Measurements from ENCODE around the gene ADGRL3.
"Not testable (repeated sequence)": the region's sequence is repeated elsewhere in the genome, so short reads cannot be mapped to it uniquely, and the experiment has no call there.

ADGRL3 gene

GRCh38 chr4:61760820-61761219 is 560.7 kb downstream of the ADGRL3 start:
- no peak overlapping the region for H2AFZ ChIP-seq (ENCODE audit: low read depth, low read length)
- no peaks in the 10 kb centered on the region for H3K36me3 ChIP-seq (ENCODE audit: insufficient read depth, low read length)
- no peaks in the 10 kb centered on the region for H3K4me1 ChIP-seq (ENCODE audit: insufficient read depth, low read length)
- H3K4me3 ChIP-seq (ENCODE audit: low read length), result no peak overlapping the region
- H3K9me3 ChIP-seq (ENCODE audit: low read length), result peaks cover 9% of the 10 kb centered on the region
- H3K27me3 ChIP-seq (ENCODE audit: insufficient read depth, low read length), result no peaks in the 10 kb centered on the region

GRCh38 chr4:61762722-61763627 is 562.8 kb downstream of the ADGRL3 start:
- Histone ChIP-seq H3K4me1 (ENCODE audit: insufficient read depth, low read length) (no peaks in the 10 kb centered on the region), H3K4me3 (ENCODE audit: low read length) (no peak overlapping the region), H3K9me3 (ENCODE audit: low read length) (peaks cover 9% of the 10 kb centered on the region), H2AFZ (ENCODE audit: low read depth, low read length) (no peak overlapping the region), H3K36me3 (ENCODE audit: insufficient read depth, low read length) (no peaks in the 10 kb centered on the region), H3K27me3 (ENCODE audit: insufficient read depth, low read length) (no peaks in the 10 kb centered on the region)

- no peak overlapping the region for H2AFZ ChIP-seq (ENCODE audit: low read depth, low read length)
- no peaks in the 10 kb centered on the region for H3K36me3 ChIP-seq (ENCODE audit: insufficient read depth, low read length)
- H3K27me3 ChIP-seq (ENCODE audit: insufficient read depth, low read length), result no peaks in the 10 kb centered on the region
- peaks cover 9% of the 10 kb centered on the region for H3K9me3 ChIP-seq (ENCODE audit: low read length)
- H3K4me3 ChIP-seq (ENCODE audit: low read length), result no peak overlapping the region
- H3K4me1 ChIP-seq (ENCODE audit: insufficient read depth, low read length), result no peaks in the 10 kb centered on the region
Measured at GRCh38 chr4:61763682-61764081, 563.6 kb downstream of the ADGRL3 start.

- not testable (repeated sequence) for H3K4me1 ChIP-seq (ENCODE audit: insufficient read depth, low read length); H3K9me3 ChIP-seq (ENCODE audit: low read length); H3K4me3 ChIP-seq (ENCODE audit: low read length); H3K27me3 ChIP-seq (ENCODE audit: insufficient read depth, low read length); H3K36me3 ChIP-seq (ENCODE audit: insufficient read depth, low read length); H2AFZ ChIP-seq (ENCODE audit: low read depth, low read length)
Measured at GRCh38 chr4:61764090-61764489, 564.0 kb downstream of the ADGRL3 start.

GRCh38 chr4:61769444-61770167 is 569.5 kb downstream of the ADGRL3 start:
- not testable (repeated sequence) for H3K4me3 ChIP-seq (ENCODE audit: low read length); H2AFZ ChIP-seq (ENCODE audit: low read depth, low read length); H3K36me3 ChIP-seq (ENCODE audit: insufficient read depth, low read length); H3K9me3 ChIP-seq (ENCODE audit: low read length); H3K27me3 ChIP-seq (ENCODE audit: insufficient read depth, low read length)
- peaks cover 12% of the 10 kb centered on the region for H3K4me1 ChIP-seq (ENCODE audit: insufficient read depth, low read length)

- H3K36me3 ChIP-seq (ENCODE audit: insufficient read depth, low read length), result no peaks in the 10 kb centered on the region
- H3K9me3 ChIP-seq (ENCODE audit: low read length), result no peaks in the 10 kb centered on the region
- H3K4me3 ChIP-seq (ENCODE audit: low read length), result no peak overlapping the region
- H3K27me3 ChIP-seq (ENCODE audit: insufficient read depth, low read length), result no peaks in the 10 kb centered on the region
- no peak overlapping the region for H2AFZ ChIP-seq (ENCODE audit: low read depth, low read length)
- H3K4me1 ChIP-seq (ENCODE audit: insufficient read depth, low read length), result peaks cover 12% of the 10 kb centered on the region
Measured at GRCh38 chr4:61770456-61770855, 570.3 kb downstream of the ADGRL3 start.

- Histone ChIP-seq H3K9me3 (ENCODE audit: low read length) (no peaks in the 10 kb centered on the region), H3K4me1 (ENCODE audit: insufficient read depth, low read length) (peaks cover 12% of the 10 kb centered on the region), H3K27me3 (ENCODE audit: insufficient read depth, low read length) (no peaks in the 10 kb centered on the region), H2AFZ (ENCODE audit: low read depth, low read length) (no peak overlapping the region), H3K4me3 (ENCODE audit: low read length) (no peak overlapping the region), H3K36me3 (ENCODE audit: insufficient read depth, low read length) (no peaks in the 10 kb centered on the region)
Measured at GRCh38 chr4:61771056-61771455, 570.9 kb downstream of the ADGRL3 start.

- Histone ChIP-seq H3K4me3 (ENCODE audit: low read length) (no peak overlapping the region), H2AFZ (ENCODE audit: low read depth, low read length) (no peak overlapping the region), H3K27me3 (ENCODE audit: insufficient read depth, low read length) (no peaks in the 10 kb centered on the region), H3K4me1 (ENCODE audit: insufficient read depth, low read length) (peaks cover 12% of the 10 kb centered on the region), H3K36me3 (ENCODE audit: insufficient read depth, low read length) (no peaks in the 10 kb centered on the region), H3K9me3 (ENCODE audit: low read length) (no peaks in the 10 kb centered on the region)
Measured at GRCh38 chr4:61772126-61772525, 572.0 kb downstream of the ADGRL3 start.

- peaks cover 12% of the 10 kb centered on the region for H3K4me1 ChIP-seq (ENCODE audit: insufficient read depth, low read length)
- H2AFZ ChIP-seq (ENCODE audit: low read depth, low read length), result no peak overlapping the region
- H3K9me3 ChIP-seq (ENCODE audit: low read length), result no peaks in the 10 kb centered on the region
- H3K27me3 ChIP-seq (ENCODE audit: insufficient read depth, low read length), result no peaks in the 10 kb centered on the region
- H3K36me3 ChIP-seq (ENCODE audit: insufficient read depth, low read length), result no peaks in the 10 kb centered on the region
- H3K4me3 ChIP-seq (ENCODE audit: low read length), result no peak overlapping the region
Measured at GRCh38 chr4:61773655-61774245, 573.6 kb downstream of the ADGRL3 start.

GRCh38 chr4:61782133-61782532 is 582.0 kb downstream of the ADGRL3 start:
- no peaks in the 10 kb centered on the region for H3K4me1 ChIP-seq (ENCODE audit: insufficient read depth, low read length)
- H3K36me3 ChIP-seq (ENCODE audit: insufficient read depth, low read length), result no peaks in the 10 kb centered on the region
- no peaks in the 10 kb centered on the region for H3K27me3 ChIP-seq (ENCODE audit: insufficient read depth, low read length)
- H2AFZ ChIP-seq (ENCODE audit: low read depth, low read length), result no peak overlapping the region
- no peaks in the 10 kb centered on the region for H3K9me3 ChIP-seq (ENCODE audit: low read length)
- H3K4me3 ChIP-seq (ENCODE audit: low read length), result no peak overlapping the region

- Histone ChIP-seq H3K4me3 (ENCODE audit: low read length) (no peak overlapping the region), H3K9me3 (ENCODE audit: low read length) (no peaks in the 10 kb centered on the region), H3K36me3 (ENCODE audit: insufficient read depth, low read length) (no peaks in the 10 kb centered on the region), H3K27me3 (ENCODE audit: insufficient read depth, low read length) (no peaks in the 10 kb centered on the region), H3K4me1 (ENCODE audit: insufficient read depth, low read length) (no peaks in the 10 kb centered on the region), H2AFZ (ENCODE audit: low read depth, low read length) (no peak overlapping the region)
Measured at GRCh38 chr4:61783050-61783449, 582.9 kb downstream of the ADGRL3 start.

GRCh38 chr4:61785761-61786160 is 585.6 kb downstream of the ADGRL3 start:
- Histone ChIP-seq H3K4me3 (ENCODE audit: low read length) (no peak overlapping the region), H2AFZ (ENCODE audit: low read depth, low read length) (no peak overlapping the region), H3K9me3 (ENCODE audit: low read length) (no peaks in the 10 kb centered on the region), H3K4me1 (ENCODE audit: insufficient read depth, low read length) (no peaks in the 10 kb centered on the region), H3K36me3 (ENCODE audit: insufficient read depth, low read length) (no peaks in the 10 kb centered on the region), H3K27me3 (ENCODE audit: insufficient read depth, low read length) (no peaks in the 10 kb centered on the region)

- Histone ChIP-seq H3K9me3 (ENCODE audit: low read length) (no peaks in the 10 kb centered on the region), H2AFZ (ENCODE audit: low read depth, low read length) (no peak overlapping the region), H3K27me3 (ENCODE audit: insufficient read depth, low read length) (no peaks in the 10 kb centered on the region), H3K4me3 (ENCODE audit: low read length) (no peak overlapping the region), H3K36me3 (ENCODE audit: insufficient read depth, low read length) (no peaks in the 10 kb centered on the region), H3K4me1 (ENCODE audit: insufficient read depth, low read length) (no peaks in the 10 kb centered on the region)
Measured at GRCh38 chr4:61786211-61786610, 586.1 kb downstream of the ADGRL3 start.
